GM21381 (cell line): Measurements from ENCODE around the gene CDH5.

Experiments used
- ATAC-seq: cut with Tn5 transposase; IDR thresholded peaks from one replicate; pipeline ENCODE4 v1.9.1; 2021; ENCODE audit warnings: mild to moderate bottlenecking, moderate library complexity; ENCODE audit not compliant: unreplicated experiment

Gene CDH5

DNA sequence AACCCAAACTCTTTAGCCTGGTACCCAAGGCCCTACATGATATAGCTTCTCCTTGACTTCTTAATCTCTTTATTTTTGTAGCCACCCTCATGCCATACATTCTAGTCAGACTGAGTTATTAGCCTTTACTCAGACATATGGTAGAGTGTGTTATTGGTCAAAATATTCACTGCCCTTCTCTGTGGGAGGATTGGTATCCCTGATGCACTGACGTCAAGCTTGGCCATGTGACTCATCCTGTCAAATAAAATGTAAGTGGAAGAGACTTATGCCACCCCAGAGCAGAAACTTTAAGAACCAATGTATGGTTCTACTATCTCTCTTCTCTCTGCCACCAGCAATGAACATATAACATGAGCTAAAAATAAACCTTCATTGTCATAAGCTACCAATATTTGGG, 48.4 kb downstream of the CDH5 start:
- ATAC-seq = no peak

DNA sequence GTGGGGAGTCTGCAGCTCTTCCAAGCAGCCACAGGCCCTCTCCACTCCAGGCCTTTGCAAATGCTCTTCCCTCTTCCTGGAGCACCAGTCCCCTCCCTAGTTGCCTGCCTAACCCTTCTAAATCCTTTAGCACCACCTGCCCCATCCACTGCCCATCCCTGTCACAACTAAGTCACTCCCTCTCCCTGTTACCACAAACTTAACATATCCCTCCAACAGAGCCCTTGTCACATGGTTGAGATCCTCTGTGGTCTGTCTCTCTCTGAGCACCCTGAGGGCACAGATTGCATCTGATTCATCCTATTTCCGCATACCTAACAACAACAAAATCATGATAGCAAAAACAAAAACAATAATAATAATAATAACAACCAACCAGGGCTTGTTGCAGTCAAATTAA, 49.6 kb downstream of the CDH5 start:
- ATAC-seq = no peak

DNA sequence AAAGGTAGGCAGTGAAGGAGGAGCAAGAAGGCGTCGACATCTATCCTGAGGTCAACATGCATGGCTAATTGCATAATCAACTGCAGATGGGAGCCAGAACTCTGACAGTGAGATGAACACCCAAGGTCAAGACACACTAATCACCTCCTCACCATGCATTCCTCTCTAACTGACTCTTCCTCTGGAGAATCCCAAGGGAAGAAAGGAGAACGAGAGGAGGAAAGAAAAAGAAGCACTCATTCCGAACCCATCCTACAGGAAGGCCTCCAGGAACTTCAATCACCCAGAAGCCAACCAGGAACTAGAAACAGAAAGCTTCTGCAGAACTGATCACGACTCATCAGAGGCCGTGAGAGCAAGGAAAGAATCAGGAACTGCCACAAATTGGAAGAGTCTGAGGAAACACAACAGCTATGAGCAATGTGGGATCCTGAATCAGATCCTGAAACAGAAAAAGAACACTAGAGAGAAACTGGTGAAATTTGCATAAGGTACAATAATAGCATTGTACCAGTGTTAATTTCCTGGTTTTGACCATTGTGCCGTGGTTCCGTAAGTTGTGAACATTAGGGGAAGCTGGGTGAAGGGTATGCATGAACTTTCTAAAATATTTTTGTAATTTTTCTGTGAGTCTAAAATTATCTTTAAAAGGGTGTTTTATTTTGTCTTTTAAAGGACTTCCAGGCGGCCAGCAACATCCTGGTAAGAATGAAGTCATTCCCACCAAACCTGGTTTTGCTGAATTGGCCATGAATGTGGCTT, 50.6 kb downstream of the CDH5 start:
- no peak for ATAC-seq

DNA sequence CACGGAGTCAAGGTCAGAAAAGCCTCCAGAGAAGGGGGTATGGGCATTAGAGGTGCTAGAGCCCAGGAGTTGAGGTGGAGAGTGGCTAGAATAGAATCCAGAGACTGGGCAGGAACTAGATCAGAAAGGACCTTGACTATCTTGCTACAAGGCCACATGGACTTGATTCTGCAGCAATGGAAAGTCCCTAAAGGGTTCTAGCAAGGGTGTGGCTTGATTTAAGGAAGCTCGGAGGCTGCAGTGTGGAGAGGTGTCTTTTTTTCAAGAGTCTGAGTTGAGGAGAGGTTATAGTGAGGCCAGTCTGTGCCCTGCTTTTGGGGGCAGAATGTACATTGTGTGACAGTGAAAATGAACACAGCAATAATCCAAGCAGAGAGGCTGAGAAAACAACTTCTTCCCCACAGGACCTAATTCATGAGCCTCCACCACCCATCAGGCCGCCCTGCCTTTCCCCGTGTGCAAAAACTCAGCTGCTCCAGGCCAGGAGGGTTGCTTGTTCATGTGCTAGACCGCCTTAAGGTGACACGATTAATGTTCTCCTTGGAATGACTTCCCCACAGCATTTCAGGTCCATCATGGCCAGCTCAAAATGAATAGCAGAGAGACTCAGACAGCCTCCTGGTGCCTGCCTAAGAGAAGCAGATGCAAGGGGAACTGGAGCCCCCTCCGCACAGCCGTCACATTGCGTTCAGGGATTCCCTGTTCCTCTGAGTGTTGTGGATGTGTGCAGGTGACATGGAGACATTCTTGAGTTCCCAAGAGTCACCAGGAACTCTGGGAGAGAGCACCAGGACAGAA, 51.9 kb downstream of the CDH5 start:
- no peak for ATAC-seq

DNA sequence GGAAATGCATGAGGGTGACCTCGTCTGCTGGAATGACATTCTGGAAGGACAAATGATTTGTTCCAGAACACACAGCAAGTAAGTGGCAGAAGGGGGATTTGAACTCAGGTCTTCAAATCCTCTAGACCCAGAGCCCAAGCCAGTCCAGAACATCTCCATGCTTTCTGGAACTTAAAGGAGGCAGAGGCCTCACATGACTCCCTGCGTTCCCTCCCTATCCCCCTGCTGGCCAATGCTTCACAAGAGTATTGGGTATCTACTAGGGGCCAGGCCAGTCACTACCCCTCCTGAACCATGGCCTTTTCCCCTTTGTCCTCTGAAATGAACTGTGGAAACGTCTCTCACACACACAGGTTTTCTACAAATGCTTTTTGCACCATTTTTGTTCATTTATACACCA, 53.0 kb downstream of the CDH5 start:
- ATAC-seq = no peak

DNA sequence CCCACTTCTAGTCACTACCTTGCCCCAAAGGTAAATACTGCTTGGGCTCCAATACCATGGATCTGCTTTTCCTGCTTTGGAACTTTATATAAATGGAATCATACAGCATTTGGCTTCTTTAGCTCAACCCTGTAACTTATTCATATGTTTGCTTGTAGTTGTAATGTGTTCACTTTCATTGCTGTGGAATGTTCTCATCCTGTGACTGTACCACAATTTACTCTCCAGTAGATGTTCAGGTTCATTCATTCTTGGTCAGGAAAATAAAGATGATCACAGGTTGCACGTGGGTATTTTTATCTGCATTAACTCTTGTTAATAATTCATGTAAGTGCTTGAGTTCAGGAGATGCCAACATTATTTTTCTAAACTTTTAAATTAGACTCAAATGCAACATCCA, 53.9 kb downstream of the CDH5 start:
- ATAC-seq = no peak

DNA sequence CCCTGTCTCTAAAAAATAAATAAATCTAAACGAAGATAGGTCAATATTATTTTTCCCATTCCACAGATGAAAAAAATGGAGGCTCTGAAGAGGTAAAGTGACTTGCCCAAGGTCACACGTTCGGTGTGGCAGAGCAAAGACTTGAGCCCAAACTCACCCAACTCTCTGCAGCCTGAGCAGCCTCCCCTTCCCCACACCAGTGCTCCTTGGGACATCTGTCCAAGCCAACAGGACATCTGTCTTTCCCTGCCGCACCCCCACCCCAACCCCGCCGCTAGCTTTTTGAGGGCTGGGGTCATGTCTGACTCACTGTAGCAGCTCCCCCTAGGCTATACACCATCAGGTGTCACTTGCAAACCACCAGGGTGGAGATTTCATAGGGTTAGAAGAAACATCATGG, 55.4 kb downstream of the CDH5 start:
- no peak for ATAC-seq

DNA sequence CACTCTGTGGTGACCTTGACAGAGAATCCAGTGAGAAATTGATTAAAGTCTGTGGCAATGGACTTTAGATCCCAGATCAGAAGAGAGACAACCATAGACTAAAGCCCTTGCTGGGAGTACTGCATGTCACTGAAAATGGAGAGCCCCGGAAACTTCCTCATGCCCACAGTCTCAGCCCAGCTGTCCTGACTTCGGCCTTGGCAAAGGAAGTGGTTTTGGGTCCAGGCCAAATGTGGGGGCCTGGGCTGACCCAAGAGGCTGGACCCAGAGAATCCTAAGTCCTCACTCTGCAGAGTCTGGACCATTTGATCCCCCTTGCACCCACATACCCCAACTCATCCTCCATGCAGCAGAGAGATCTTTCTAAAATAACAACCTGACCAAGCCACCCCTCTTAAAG, 55.9 kb downstream of the CDH5 start:
- no peak for ATAC-seq

DNA sequence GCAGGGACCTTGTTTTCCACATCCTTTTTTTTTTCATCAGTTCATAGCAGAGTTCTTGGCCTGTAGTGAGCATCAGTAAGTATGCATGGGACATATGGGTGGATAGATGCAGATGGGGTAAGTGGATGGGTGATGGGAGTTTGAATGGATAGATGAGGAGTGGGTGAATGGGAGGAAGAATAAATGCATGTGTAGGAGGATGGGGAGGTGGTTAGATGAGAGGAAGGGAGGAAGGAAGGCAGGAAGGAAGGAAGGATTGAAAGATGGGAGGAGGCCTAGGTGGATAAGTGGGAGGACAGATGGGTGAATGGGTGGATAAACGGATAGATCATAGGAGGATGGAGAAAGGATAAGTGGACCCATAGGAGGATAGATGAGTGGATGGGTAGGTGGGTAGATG, 56.7 kb downstream of the CDH5 start:
- no peak for ATAC-seq

DNA sequence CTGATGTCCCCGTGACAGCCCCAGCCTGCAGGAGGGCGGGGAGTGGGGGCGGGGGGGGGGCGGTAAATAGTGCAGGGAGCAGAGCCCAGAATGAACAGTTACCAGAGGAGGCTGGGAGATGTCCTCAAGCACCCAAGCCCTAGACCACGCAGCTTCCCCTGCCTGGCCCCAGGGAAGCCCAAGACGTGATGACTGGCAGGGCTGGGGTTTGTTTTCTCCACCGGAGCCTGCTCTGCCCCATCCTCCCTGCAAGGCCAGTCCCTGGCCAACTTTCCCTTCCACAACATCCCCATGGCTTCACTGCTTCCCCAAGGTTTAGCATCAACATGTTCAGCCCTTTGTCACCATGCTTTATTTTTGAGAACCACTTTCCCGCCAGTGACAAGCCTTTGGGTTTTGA, 59.2 kb downstream of the CDH5 start:
- ATAC-seq = no peak

DNA sequence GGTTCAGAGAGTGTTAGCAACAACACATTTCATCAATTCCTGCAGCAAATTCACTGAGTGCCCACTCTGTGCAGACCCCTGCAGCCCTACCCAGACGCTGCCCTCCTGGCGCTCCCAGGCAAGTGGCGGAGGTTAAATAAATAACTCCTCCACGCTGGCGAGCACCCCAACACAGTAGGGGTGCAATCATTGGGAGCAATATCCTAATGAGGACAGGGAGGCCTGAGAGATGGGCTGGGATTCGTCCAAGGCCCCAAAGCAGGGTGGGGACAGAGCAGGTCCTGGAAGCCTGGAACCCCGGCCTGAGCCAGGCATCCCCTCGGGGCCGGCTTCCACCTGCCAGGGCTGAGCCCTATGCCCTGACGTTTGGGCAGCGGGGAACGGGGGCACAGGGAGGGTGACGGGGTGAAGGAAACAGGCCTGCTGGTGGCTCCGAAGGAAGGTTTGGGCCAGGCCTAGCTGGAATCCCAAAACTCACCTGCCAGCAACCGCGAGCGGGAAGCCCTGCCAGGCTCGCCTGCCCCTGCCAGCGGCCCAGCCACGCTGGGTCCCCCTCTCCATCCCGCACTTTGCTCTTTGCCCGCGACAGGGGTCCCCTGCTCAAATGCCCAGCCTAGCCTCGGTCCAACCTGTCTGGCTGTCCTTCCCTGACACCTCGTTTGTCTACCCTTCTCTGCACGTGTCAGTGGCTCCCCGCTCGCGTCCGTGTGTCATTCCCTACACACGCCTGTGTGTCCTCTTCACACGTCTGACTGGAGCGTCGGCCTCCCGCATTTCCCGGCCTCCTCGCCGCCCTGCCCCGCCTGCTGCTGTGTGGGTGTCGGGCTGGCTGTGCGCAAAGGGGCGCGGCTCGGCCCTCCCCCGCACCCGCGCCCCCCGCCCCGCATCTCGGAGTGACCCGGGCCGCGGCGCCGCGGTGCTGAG, 59.9 kb downstream of the CDH5 start:
- ATAC-seq = no peak

DNA sequence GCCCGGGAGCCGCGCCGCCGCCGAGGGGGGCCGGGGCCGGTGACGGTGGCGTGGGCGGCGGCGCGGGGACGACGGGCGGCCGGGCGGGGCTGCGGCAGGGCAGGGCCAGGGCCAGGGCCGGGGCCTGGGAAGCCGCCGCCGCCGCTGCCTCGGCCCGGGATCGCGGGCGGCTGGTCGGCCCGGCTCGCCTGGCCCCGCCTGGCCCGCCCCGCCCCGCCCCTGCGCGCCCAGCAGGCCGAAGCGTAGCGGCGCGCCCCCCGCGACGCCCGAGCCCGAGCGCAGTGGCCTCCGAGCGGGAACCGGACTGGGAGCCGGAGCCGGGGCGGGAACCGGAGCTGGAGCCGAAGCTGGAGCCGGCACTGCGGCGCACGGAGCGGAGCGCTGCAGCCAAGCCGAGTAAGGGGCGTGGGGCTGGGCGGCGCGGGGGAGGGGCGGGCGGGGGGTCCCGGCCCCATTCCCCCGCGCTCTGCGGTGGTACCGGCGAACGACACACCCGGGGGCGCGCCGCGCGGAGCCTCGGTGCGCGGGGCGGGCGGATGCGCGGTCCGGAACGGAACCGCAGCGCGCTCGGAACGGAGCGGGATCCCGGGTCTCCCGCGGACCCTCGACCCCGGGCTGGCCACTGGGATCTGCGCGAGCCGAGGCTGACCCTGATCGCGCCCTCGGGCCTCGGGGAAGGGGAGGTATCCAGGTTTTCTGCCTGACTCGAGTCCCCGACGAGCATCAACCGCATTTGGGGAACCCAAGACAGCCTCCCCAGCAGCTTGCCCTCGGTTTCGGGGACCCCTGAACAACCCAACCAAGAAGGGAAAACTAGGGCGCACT, 60.8 kb downstream of the CDH5 start, which contains the start of gene BEAN1:
BEAN1 (plus strand) TSS at position 260 of the 825 bp plus-strand sequence. CDS start 10,382 bp downstream, outside the sequence.
- ATAC-seq = no peak

DNA sequence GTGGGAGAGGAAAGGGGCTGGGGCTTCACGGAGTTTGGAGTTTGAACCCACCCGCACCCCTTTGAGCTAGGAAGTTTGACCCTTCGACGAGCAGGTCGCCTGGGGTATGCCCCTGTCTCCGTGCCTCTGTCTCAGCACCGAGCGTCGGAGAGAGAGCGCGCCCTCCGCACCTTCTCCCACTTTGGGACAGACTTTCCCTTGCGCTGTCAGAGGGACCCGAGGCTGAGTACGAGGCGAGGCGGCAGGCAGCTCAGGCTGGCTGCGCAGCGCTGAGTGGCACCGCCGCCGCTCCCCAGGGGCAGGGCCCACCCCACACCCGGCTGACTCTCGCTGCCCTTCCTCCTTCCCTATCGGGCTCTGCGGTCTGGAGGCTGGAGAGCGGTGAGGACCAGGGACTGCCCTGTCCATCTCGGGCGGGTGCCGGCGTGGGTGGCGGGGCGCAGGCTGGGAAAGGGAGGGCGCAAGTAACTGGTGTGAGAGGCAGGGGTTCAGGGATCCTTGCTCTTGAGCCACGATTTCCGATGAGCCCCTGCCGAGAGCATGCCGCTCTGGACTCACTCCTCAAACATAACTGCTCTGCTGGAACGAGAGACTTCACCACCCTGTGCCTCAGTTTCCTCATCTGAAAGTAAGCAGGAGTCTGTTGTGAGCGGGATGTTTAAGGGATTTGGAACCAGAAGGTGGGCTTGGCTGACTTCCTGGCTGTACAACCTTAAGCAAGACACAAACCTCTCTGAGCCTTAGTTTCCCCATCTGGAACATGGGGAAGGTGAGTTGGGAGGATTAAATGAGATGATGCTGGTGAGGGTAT, 61.6 kb downstream of the CDH5 start:
- ATAC-seq = no peak

DNA sequence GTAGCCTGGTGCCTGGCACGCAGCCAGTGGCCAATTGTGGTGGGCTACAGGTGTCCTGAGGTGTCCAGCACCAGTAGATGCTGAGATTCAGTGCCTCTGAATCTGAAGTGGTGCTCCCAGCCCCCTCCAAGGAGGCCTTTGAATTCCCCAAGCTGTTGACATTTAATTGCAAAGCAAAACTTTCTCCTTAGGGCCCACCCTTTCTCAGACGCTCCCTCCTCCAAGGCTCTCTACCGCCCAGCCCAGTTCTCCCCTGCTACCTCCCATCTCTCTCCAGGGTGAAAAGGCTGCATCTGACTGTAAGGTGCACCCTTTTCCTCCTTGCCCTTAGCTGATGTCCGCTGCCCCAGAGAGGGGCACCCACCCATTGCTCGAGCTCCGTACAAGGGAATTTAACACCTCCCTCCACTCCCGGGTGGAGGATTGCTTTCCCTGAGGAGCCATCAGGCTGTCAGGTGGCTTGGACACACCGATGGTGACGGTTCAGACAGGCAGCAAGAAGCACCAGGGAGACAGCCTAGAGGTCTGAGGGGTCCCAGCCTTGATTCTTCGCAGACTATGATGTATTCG, 62.3 kb downstream of the CDH5 start:
- ATAC-seq = no peak

DNA sequence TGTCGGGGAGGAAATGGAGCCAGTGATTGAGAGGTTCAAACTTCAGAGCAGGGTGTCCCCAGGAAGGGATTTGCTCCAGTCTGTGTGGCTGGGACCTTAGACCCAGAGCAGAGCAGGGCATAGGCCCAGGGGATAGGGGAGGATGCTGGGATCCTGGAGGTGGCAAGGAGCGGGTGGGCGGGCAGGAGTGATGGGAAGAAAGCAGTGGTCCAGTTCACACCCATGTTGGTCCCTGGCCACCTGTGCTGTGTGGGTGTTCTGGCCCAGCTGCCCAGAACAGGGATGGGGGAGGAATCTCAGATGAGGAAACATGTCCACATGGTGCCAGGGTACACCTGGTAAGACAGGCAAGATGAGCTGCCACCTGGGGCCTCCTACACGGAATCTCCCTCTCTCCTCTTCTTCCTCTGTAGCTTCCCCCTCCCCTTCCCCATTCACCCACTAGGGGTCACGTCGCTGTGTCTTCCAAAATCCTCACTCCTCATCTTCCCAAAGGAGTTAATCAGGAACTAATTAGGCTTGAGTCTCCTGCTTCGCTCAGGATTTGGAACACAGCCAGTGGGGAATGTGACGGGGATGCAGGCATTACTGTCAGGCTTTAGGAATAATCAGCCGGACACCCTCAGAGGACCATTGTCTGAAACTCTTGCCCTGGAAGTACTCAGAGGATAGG, 62.9 kb downstream of the CDH5 start:
- ATAC-seq = no peak

DNA sequence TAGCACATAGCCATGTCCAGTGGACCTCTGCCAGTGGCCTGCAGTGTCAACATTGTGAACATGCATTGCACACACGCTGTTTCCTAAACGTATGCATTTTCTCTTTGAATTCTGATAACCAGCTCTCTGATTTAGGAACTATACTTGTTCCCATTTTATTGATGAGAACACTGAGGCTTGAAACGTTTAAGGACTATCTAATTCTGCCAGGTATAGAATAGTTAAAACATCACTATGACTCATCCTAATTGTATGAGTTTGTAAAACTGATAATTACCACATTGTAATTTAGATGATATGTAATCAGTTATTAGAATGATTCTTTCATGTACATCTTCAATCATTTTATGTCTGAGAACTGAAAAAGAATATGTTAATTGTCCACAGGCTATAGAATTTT, 63.7 kb downstream of the CDH5 start:
- ATAC-seq = no peak

DNA sequence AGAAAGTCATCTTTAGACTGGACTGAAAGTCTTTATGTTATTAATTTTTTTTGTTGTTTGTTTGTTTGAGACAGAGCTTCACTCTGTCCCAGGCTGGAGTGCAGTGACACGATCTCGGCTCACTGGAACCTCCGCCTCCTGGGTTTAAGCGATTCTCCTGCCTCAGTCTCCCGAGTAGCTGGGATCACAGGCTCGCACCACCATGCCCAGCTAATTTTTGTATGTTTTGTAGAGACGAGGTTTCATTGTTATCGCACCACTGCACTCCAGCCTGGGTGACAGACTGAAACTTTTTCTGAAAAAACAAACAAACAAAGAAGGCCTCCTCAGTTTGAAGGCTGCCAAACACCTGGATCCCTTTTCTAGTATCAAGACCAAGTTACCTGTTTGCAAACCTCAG, 65.3 kb downstream of the CDH5 start:
- ATAC-seq = no peak

DNA sequence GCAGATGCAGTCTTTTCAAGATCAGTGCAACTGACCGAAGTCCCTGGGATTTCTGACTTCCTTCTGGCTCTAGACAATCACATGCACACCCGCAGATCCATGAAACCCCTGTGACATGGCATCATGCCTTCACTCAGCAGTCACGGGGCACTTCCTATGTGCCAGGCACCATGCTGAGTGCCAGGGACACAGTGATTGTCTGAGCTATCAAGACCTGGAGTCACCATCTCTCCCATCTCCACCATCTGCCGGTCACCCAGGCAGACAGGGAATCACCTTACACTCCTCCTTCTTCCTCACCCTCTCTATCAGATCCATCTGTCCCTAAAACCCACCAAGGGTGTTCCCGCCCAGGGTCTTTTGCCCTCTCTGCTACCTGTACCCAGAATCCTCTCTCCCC, 65.9 kb downstream of the CDH5 start:
- ATAC-seq = no peak
